Activated T-cell treated with anti-CD3 and anti-CD28 coated beads, Interleukin-2, amount 50 U/mL, for 1 hour (primary cell): Measurements from ENCODE around the gene HIVEP1.
"Not testable (repeated sequence)": the region's sequence is repeated elsewhere in the genome, so short reads cannot be mapped to it uniquely, and the experiment has no call there.

Experiments
- DNase-seq: peaks from one replicate; pipeline ENCODE4 v3.0.0-alpha.2; 2020

The HIVEP1 gene

DNA sequence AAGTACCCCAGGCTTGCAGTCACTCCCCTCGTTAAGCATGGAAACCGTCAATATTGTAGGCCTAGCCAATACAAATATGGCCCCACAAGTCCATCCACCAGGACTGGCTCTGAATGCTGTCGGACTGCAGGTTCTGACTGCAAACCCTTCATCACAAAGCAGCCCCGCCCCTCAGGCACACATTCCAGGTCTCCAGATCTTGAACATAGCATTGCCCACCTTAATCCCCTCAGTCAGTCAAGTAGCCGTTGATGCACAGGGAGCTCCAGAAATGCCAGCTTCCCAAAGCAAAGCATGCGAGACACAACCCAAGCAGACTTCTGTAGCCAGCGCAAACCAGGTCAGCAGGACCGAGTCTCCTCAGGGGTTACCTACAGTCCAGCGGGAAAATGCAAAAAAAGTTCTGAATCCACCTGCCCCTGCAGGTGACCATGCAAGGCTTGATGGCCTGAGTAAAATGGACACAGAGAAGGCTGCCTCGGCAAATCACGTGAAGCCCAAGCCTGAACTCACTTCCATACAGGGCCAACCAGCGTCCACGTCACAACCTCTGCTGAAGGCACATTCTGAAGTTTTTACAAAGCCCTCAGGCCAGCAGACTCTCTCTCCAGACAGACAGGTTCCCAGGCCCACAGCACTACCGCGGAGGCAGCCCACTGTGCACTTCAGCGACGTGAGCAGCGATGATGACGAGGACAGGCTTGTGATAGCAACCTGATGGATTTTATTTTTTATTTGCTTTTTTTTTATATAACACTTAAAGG lies 151.8 kb downstream of the HIVEP1 start:
- no peak for DNase-seq

DNA sequence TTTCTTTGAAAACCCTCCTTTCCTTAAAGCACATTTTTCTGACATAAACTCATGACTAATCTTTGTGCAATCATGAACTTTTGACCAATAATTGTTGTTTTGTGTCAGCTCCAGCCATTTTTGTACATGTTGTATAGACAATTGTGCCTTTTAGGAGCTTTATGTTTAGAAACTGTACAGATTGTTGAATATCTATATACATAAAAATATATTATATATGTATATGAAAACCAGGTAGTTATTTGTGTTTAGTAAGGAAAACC lies 152.3 kb downstream of the HIVEP1 start:
- no peak for DNase-seq

DNA sequence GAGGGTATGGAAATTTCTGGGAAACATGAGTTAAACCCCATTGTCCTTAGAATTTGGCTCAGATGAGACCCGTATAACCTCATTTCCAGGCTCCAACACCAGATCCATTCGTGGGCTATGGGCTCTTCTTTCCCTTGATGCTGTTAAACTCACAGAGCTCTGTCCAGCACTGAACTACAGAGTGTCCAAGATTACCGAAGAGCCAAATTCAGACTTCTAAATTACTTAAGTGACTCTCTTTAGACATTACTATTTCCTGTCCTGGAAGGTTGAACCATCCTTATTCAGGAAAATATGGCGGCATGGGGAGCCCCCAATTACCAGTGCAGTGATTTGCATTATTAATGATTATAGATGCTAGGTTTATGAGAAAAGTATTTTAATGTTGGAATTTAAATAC lies 153.2 kb downstream of the HIVEP1 start:
- DNase-seq: no peak

DNA sequence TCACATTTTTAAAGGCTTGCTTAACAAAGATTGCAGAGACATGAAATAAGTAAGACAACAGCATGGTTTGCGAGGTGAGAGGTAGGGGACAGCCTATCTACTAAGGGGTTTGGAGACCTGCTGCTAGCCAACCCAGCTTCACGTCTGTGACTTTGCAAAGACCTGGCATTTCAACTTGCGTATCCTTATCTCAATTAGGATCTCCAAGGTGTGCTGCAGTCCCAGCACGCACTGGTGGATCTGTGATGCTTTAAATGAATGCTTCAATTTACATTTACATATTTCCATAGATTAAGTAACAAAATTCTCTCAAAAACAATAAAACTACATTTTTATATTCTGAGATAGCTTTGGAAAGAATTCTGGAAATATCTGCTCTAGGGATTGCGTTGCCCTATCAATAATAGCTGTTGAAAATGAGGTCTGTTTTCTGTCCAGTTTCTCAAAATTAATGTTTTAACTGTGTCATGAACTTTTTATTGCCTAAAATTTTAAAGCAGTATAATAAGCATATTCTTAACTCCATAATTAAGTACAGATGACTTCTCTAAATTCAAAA lies 153.7 kb downstream of the HIVEP1 start:
- no peak for DNase-seq

DNA sequence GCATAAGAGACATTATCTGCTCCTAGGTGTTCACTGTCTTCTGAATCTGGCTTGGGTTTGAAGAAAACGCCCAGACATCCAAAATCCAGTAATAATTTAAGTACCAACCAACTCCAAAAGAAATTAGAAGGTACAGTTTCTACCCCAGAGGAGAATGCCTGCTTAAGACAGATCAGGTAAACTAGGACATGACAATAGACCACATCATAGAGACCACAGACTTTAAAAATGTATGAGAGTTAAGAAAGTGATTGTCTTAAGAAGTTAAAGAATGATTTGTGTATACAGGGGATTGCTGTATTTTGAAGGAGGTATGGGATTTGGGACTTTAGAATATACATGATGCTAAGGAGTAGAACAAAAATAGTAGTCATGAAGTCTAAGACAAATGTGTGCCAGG lies 157.3 kb downstream of the HIVEP1 start:
- DNase-seq: no peak

DNA sequence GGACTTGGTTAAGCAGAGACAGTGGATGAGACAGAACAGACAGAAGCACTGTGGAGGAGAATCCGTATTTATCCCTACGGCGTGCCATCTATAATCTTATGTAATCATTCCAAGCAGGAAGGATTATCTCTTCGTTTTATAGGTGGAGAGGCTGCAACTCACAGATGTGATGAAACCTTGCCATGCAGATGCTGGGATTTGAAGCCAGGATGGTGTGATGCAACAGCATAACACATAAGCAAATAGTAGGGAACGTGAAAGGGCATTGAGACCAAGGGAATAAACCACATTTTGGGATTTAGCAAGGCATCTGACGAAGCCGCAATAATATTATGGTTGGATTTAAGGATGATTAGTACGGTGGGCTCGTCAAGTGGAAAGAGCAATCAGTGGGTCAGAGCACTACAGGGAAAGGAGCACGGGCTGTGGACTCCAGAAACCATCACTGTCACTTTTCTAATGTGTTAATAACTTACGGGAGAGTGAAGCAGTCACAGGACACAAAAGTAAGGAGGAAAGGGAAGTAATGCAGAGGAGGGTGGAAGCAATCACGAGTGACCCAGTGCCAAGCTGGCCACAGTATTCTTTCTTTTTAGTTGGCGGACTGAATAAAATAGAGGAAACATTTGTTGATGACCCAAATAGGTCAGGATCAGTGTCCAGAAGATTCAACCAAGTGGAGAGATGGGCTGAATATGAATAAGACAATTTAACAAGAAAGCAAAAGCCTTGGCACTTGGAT lies 158.4 kb downstream of the HIVEP1 start:
- no peak for DNase-seq

DNA sequence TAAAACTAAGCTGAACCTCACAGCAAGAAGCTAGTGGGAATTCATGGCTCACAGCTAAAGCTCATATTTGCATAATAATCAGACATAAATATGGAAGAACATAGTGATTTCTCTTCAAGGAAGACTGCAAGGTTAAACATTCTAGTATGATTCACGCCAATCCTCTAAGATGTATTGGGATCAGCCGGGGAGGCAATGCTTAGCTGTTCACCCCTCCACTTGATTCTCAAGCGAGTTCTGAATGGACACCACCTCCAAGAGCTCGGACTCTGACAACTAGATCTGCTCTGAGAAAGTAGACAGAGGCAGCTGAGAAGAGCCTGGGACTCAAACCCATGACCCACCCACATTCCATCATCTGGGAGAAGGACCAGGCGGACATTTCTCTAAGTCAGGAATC lies 159.6 kb downstream of the HIVEP1 start:
- DNase-seq: no peak

DNA sequence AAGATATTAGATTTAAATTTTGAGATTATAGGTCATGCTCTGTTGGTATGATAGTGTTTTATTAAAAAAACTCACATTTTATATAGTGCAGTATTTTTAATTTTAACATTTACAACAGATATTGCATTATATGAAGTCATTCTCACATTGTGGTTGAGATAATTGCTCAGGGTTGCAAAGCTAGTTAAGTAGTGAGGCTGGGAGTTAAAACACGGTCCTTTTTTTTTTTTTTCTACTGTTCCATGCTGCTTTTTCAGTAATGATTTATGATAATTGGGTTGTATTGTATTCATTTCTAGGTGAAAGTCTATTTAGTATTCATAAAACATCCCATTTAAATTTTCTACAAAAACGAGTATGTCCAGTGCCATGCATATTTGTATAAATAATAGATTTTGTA lies 160.5 kb downstream of the HIVEP1 start:
- no peak for DNase-seq

DNA sequence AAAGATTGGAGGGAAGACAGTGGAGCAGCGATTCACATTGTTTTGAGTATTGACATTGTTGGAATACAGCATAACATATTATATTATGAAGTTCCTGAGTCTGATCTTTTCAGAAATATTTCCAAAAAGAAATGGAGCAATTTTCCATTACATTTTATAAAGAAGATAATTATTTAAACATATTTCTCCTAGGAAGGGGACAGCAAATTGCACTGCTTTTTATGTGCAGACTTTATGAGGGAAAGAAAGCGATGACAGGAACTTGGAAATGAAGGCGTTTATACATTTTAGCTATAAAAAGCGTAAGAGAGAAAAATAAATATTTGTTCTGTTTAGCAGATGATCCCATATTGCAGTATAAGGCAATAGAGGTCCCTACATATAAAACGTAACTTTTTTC lies 161.1 kb downstream of the HIVEP1 start:
- DNase-seq: no peak

DNA sequence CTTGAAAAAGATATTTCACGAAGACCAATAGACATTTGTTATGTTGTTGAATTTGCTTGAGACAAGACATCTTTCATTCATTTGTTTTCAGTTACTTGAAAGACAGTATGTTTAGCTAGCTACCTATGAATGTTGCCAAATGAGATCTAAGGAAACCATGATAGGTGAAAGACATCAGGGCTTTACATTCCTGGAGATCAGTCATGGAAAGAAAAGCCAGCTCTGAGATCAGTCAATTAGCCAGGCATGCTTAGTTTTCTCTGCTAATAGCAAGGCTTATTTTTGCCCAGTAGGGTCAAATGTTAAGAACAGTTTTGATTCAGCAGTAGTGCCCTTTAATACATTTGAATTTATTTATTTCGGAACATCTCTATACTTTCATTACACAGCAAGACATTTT lies 161.5 kb downstream of the HIVEP1 start:
- DNase-seq: no peak

DNA sequence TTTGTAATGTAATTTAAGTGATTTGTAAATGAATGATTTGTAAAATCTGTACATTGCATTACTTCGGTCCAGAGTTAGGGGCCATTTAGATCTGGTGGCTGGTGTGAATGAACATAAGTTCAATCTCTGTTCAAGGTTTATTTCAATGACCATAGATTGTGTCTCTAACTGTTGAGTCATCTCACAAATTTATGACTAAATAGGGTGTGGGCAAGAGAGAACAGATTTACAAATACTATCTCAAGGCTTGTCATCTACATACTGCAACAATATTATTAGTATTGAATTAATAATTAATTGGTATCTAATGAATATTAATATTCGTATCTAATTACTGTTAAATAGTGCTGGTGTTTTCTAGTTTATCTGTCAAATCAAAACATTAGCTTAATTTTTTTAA lies 162.8 kb downstream of the HIVEP1 start:
- DNase-seq: no peak

DNA sequence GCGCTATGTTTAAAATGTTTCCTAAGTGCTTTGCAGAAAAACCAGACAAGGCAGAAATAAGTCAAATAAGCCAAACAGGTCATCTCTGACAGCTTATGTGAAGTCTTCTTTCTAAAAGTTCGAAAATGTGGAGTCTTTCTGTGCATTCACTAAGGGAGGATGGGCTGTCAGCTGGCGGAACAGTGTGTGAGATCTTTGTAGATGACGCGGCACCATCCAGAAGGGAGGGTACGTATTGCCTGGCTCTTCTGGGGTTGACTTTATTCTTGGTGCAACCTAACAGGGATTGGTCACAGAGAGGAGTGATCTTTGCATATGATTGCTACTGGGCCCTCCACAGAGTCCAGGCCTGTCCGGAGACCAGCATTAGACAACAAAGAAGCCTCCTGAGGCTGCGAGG lies 163.5 kb downstream of the HIVEP1 start:
- DNase-seq: no peak

DNA sequence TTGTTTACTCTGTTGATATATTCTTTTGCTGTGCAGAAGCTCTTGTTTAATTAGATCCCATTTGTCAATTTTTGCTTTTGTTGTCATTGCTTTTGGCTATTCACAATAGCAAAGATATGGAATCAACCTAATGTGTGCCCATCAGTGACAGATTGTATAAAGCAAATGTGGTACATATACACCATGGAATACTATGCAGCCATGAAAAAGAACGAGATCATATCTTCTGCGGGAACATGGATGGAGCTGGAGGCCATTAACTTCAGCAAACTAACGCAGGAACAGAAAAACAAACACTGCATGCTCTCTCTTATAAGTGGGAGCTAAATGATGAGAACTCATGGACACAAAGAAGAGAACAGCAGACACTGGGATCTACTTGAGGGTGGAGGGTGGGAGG lies 164.7 kb downstream of the HIVEP1 start:
- DNase-seq: not testable (repeated sequence)

DNA sequence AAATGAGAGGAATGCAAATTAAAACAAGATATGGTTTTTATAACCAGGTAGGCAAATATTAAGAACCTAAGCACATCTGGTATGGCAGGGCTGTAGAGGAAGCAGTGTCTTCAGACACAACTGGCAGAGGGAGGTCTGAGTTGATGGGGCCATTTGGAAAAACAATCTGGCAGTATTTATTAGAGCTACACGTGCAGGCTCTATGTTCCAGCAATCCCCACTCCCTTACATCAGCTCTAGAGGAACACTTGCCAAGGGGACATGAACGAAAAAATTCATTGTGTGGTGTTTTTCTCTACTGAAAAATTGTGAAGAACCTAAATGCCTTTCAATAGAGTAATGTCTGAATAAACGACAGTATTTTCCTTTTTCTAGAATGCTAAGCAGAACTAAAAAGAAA lies 166.4 kb downstream of the HIVEP1 start:
- DNase-seq: no peak

DNA sequence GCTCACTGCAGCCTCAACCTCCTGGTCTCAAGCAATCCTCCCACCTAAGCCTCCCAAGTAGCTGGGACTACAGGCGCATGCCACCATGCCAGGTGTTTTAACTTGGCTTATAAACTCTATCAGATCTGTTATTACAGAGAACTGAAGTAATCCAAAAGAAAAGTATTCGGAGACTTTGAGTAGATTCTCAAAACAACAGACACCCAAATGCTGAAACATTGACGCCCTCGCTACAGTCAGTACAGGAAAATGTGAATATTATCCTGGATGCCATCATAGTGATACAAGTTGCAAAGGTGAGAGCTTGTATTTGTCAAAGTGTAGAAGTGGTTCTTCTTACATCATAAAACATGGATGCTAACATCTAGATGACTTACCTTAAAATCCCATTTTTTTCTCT lies 169.4 kb downstream of the HIVEP1 start:
- no peak for DNase-seq

DNA sequence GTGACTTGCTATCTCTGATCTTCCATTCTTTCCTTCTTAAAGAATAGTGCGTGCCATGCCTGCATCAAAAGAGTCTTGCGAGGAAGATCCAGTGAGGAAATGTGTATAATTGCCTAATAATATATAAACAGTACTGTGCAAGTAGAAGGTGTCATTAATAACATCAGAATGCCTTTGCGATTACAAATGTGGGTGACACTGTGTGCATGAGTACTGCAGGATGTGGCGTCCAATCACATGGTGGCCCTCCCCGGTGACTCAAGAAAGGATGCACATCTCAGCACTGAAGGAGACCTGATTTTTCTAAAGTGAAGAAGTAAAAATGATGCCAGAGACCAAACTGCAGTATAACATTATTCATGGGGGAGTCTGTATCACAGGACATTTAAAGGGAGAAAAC lies 170.6 kb downstream of the HIVEP1 start:
- no peak for DNase-seq

DNA sequence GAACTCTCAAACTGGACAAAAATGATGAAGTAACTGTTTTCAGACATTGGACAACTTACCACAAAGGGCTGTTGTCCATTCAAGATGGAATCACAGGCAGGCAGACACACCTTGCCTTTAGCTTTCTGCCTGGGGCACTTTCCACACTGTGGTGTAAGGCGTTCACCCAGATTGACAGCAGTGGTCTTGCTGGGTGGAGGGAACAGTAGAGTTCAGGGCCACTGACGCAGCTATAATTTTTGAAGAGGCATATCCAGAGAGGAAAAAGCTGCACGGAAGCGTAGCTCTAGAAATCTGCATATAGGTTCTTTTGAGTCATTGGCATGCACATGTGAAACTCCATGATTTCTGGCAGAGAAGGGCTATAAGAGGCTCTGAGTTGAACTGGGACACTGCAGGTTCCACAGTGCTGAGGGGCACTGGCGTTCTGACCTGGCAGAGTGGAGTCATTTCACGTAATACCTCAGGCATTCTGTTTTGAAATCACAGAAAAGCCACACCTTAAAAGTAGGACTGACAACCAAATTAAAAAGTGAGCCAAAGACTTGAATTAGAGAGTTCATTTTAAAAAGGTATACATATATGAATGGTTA lies 173.1 kb downstream of the HIVEP1 start:
- DNase-seq: no peak

DNA sequence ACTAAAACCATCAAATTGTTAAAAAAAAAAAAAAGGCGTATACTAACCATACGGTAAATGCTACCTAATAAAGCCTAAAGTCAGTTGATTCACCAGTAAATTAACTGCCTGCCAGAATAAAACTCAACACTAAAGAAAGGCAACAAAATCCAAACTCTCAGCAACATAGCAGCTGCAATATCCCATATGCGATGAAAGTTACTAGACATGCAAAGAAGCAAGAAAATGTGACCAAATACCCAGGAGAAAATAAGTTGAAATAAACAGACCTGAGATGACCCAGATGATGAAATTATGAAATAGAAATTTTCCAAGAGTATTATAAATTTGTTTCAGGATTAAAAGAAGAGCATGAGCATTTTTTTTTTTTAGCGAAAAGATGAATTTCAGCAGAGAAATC lies 174.4 kb downstream of the HIVEP1 start:
- no peak for DNase-seq

DNA sequence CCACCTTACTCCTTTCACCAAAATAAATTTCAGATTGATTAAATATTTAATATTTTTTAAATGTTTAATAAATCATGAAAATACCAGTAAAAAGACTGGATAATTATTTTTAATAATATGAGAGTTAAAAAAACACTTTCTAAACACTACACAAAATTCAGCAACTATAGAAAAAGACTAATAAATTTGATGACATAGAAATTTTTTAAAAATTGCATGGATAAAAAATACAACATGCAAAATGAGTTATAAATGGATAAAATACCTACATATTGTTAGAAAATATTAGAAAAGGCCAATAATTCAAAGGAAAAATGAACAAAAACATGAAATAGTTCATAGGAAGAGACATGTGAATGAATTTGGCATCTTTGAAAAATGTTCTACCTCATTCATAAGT lies 177.0 kb downstream of the HIVEP1 start:
- no peak for DNase-seq

DNA sequence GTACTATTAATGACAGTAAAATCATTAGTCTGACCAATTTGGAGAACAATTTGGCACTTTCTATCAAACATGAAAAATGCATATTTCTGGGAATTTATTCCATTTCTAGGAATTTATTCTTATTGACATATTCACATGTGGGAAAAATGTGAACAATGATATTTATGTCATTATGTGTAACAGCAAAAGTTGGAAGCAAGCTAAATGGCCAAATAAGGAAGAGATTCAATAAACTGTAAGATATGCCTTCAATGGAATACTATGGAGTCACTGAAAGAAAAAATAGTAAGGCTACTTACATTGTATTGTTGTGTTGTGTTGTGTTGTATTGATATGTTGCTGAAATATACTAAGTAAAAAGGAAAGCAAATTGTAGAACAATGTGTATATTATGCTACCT lies 177.5 kb downstream of the HIVEP1 start:
- DNase-seq: no peak

DNA sequence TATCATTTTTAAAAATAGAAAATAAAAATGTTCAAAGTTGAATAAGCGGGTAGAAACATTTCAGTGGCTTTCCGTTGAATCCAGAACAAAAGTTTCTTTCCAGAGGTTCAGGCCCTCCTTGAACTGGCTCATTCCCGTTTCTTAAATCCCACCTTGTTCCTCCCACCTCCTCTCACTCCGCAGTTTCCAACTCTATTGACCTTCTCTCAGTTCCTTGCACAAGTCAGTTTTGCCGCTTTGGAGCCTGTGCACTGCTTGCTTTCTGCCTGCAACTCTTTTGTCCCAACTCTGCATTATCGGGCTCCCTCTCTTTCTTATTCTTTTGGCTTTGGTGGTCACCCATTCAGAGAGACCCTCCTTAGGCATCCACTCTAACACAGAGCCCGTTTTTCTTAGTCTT lies 178.1 kb downstream of the HIVEP1 start:
- no peak for DNase-seq

DNA sequence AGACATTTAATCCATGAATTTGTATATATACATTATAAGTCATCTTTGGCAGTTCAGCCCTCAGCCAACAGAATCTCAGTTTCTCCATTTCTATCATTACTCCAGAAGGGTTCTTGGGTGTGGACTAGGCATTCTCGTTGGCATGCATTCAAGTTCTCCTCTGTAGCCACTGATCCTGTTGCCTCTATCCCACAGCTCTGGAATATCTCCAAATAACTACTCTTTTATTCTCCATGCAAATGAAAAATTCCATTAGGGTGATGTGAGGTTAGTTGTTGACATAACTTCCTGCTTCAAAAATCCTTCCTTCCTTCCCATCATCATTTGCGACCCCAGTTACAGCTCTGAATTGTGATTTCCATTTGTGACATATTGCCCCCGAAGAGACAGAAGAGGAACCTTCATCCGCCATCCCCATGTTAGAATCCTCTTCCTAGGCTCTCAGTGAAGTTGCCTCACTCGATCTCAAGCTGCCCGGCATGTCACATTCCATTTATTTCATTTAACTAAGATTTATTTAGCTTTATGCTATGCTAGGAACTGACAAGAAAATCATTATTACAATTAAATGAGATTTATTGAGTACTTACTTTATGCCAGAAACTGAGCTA lies 184.3 kb downstream of the HIVEP1 start:
- DNase-seq: no peak

DNA sequence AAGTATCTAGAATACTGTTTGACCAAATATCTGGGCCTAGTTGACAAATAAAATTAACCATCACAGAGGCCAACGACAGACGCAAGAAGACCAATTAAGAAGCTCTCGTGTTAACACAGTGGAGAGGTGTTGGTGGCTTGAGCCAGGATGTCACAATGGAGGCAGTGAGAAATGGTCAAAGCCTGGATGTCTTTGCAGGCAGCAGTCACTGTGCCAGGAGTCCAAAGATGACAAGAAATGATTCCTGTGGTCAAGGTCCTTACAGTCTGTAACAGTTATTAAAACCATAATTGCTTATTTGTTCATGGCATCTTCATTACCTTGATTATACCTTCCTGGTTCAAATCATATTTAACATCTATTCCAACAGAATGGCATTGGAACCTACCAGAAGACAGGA lies 186.7 kb downstream of the HIVEP1 start:
- no peak for DNase-seq

DNA sequence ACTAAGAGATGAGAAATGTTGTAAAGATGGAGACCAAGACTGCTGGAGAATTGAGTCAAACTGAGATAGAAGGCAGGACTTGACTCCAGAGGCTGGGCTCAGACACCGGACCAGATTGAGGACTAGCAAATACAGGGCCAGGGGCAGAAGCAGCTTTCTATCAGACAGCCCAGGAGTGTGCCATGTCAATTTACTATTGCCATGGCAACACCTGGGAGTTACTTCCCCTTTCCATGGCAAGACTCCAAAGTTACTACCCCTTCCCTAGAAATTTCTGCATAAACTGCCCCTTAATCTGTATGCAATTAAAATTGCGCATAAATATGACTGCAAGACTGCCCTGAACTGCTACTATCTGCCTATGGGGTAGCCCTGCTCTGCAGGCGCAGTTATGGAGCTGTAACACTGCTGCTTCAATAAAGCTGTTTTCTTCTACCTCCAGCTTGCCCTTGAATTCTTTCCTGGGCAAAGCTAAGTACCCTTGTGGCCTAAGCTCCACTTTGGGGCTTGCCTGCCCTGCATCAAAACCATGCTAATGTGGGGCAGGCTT lies 188.0 kb downstream of the HIVEP1 start:
- DNase-seq: no peak
